HG02678 (cell line): Measurements from ENCODE around the gene PPEF1.
"Not testable (repeated sequence)": the region's sequence is repeated elsewhere in the genome, so short reads cannot be mapped to it uniquely, and the experiment has no call there.

Experiments used
- ATAC-seq: cut with Tn5 transposase; IDR thresholded peaks from one replicate; pipeline ENCODE4 v1.9.1; 2021; ENCODE audit warnings: mild to moderate bottlenecking, moderate library complexity; ENCODE audit not compliant: unreplicated experiment

PPEF1 gene

DNA sequence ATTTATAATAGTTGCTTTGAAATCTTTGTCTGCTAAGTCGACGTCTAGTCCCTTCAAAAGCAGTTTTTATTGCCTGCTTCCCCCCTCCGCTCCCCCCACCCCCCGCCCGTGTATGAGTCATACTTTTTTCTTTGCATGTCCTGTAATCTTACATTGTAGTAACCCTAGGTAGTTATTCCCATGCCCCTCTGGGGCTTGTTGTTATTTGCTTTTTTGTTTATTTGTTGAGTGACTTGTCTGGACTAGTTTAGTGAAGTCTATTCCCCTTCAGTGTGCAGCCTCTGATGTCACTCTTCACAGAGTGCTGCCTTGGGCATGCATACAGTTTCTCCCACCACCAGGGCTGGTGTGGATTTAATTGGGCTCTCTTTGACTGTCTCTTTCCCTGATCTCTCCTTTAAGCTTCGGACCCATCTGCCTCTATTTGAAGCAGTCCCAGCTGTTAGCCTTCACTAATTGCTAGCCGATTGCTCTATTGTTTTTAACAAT is 86.2 kb downstream of the PPEF1 start:
- ATAC-seq, result no peak

DNA sequence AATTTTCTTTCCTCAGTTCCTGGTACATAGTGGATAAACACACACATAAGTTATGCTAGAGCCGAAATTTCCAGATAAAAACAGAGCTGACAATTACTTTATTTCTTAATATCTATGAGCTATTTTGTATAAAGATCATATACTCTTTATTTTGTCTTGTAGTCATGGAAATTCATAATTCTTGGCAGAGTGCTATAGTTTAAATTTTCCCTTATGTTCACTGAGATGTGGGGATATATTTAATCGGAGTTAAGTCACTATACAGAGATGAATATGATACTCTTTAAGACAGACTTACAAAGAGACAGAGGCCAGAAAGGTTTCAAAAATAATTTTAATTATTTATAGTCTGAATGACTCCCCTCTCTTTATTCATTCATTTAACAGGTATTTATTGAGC is 89.7 kb downstream of the PPEF1 start:
- no peak for ATAC-seq

GRCh38 chrX:18799911-18800310 is 92.5 kb downstream of the PPEF1 start:
- ATAC-seq, result no peak

GRCh38 chrX:18809641-18810040 is 102.2 kb downstream of the PPEF1 start:
- ATAC-seq, result no peak

DNA sequence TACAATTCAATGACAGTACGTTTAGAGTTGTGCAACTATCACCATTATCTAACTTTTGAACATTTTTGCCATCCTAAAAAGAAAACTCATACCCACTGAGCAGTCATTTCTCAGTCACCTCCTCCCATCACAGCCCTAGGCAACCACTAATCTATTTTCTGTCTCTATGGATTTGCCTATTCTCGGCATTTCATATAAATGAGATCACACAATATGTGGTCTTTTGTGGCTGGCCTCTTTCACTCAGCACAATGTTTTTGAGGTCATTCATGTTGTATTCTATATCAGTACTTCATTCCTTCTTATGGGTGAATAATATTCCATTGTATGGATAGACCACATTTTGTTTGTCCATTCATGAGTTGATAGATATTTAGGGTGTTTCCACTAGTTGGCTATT is 103.0 kb downstream of the PPEF1 start:
- ATAC-seq, result no peak

DNA sequence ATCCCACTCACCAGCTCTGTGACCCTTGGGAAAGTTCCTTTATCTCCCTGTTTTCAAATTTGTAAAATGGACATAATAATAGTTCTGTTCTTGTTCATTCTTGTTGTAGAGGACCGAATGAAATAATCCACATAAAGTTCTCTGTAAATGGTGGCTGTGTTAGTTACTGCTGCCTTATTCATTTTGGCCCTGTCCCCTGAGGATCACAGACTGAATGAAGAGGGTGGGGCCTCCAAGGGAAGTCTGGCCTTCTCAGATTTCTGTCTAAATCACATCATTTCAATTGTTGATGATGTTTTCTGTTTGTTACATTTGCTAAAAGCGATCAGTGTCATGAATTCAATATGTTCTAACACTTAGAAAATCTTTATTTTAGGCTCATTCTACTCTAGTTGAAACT is 117.9 kb downstream of the PPEF1 start:
- no peak for ATAC-seq

GRCh38 chrX:18828832-18829404 is 121.5 kb downstream of the PPEF1 start:
- no peak for ATAC-seq

DNA sequence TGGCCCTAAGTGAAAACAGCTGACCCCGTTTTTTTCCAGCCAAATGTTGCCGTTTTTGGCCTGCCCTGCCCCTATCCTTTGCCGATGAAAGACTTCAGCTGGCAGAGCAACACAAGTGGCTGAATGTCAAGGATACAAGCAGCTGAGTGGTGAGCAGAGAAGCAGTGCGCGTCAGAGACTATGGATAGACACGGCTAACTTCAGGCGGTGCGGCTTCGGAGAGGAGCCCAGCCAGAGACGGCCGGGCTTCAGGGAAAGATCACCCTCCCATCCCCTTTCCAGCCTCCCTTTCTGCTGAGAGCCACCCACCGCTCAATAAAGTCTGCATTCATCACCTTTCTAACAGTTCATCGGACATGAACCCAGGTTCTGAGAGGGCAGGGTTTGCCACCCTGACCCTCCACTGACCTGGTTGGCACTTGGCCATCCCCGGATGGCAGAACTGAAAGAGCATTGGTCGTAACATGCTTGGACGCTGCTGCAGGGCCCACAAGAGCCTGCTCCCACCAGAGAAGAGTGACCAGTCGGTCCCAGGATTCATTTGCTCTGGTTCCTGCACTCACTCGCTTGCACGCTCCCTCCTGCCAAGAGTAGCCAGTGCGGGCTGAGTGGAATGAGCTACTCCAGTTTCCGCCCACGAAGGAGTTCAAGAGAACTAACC is 125.8 kb downstream of the PPEF1 start:
- ATAC-seq, result no peak

DNA sequence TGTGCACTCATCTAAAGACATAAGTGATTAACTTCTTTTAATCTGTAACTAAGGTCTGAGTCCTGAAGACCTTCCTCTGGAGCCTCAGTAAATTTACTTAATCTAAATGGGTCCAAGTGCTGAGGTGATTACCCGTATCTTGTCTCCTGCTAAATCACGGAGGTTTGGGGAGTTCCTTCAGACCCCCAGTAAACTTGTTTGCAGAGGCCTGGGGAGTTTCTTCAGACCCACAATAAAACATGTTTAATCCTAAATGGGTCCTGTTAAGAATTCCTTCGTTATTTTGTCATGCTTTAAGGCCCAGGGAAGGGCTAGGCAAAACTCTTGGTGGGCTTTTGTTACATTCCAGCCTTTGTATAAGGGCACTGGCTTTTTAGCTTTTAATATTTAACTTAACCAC is 140.5 kb downstream of the PPEF1 start:
- not testable (repeated sequence) for ATAC-seq

GRCh38 chrX:18855919-18856644 is 148.6 kb downstream of the PPEF1 start:
- peak; percentile 92 for ATAC-seq

- ATAC-seq, result no peak
Observed at GRCh38 chrX:18856645-18856997, 149.2 kb downstream of the PPEF1 start.

GRCh38 chrX:18861511-18861910 is 154.1 kb downstream of the PPEF1 start:
- no peak for ATAC-seq

GRCh38 chrX:18864390-18864920 is 157.0 kb downstream of the PPEF1 start:
- ATAC-seq, result no peak

GRCh38 chrX:18871161-18871890 is 163.9 kb downstream of the PPEF1 start:
- ATAC-seq, result no peak

- ATAC-seq, result no peak
Observed at GRCh38 chrX:18871970-18872369, 164.5 kb downstream of the PPEF1 start.

DNA sequence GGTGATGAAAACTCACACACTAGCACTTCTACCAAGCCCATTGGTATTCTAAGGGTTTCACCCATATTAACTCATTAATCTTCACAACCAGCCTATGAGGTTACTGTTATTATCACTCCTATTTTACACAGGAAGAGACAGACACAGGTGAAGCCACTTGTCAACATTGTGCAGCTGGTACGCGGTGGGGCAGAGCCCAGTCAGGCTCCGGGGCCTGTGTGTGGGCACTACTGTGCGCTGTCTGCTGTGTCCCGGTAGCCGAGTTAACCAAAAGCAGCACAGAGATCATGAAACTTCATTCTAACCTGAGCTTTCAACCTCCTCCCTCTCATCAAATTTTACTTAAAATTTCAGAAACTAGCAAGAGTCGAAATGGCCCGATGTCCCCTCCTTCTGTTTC is 165.2 kb downstream of the PPEF1 start:
- ATAC-seq, result no peak

DNA sequence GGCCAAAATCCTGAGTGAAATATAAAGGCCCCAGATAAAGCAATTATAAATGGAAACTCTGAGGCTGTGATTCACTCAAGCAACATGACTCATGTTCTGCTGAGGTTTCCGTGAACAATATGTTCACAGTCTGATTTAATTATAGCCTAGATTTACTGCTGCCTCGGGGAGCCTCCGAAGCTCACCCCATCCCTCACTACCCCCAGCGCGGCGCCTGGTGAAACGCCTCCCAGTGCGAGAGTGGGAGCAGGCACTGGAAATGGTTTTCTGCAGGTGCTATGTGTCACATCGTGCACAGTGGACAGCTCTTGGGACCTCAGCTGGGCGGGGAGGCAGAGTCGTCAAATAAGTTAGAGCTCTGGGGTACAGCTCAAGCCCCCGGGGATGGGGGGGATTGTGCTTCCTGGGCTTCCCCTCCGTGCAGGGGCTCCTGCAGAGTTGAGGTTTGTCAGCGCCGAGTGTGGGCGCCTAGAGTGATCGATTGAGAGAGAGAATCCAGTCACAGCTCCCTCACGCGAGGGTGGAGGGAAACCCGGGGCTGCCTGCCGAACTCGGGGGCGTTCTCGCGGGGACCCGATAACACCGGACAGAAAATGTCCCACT is 165.8 kb downstream of the PPEF1 start:
- ATAC-seq, result no peak

DNA sequence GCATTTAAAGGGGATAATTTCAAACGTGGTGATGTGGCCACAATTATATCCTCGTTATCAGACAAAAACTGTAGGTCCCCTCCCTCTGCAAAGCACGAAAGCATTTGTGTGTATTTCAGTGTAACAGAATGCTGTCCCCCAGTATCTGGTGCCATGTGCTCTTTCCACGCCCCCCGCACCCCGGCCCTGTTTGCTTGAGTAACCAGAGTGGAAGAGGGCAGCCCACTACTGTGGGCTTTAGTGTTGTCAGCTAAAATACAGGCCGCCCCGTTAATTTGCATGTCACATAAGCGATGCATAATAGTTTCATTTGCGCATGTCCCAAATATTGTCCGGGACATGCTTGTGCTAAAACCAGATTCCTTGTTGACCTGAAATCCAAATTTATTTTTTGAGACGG is 166.4 kb downstream of the PPEF1 start:
- ATAC-seq, result no peak

DNA sequence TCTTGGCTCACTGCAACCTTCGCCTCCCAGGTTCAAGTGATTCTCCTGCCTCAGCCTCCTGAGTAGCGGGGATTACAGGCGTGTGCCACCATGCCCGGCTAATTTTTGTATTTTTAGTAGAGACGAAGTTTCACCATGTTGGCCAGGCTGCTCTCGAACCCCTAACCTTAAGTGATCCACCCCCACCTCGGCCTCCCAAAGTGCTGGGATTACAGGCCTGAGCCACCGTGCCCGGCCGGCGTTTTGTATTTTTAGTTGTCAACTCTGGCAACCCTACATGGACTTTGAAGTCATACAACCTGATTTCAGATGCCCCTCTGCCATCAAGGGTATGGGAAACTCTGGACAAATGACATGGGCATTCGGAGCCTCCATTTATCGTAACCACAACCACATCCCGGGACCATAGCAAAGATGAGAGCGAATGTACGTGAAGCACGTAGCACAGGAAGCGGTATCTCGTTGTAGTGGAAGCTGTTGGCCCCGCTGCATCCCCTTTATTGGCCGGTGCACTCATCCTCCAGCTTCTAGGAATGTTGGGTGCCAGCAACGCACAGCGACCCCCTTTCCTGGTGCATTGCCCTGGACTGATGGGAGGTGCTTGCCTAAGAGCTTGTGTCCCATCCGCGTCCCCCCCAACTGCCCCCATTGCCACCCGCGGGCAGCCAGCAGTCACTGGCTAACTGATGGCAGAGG is 167.3 kb downstream of the PPEF1 start:
- ATAC-seq, result no peak

DNA sequence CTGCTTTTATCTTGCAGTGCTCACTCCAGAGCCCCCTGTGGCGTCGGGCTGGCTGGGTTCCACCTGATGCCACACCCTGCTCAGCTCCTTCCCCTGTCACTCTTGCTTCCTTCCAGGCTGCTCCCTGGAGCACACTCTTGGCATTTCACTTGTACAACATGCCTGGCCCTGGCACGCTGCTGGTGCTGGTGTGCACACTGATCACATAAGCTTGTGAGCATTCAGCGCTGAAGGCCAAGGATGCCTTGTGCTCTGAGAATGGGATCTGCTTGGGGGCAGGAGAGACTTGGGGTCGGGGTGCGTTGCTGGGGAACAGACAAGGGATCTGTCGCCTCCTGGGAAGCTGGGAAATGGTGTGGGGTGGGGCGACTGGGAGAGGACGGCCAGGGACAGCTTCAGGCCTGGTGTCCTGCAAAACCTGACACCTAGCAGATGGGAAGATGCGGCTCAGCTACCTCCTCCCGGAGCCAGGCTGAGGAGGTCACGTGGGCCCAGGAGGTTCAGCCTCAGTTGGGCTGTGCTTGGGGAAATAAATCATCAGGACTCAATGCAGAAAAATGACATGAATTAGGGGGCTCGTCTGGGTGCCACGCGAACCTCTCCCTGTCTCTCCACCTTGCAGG is 167.9 kb downstream of the PPEF1 start:
- ATAC-seq, result no peak
